GM12878 (cell line): ENCODE measurements around the gene PPP1R12B.
"Not testable (repeated sequence)": the region's sequence is repeated elsewhere in the genome, so short reads cannot be mapped to it uniquely, and the experiment has no call there.

Experiments
- BACH1 ChIP-seq: fragments of 450-650 bp; IDR thresholded peaks from 2 replicates; pipeline ENCODE4 v1.6.1; 2017; ENCODE audit warnings: mild to moderate bottlenecking, borderline replicate concordance
- BHLHE40 ChIP-seq, 2 experiments: fragments of 450-650 bp in 1 of 2; IDR thresholded peaks; 2 replicates each; pipeline ENCODE4 v1.6.1; 2011 to 2017; ENCODE audit warnings: low read depth in 2 of 2, borderline replicate concordance in 1 of 2, improper control_type of control experiment in 1 of 2, low read length in 1 of 2, mild to moderate bottlenecking in 1 of 2
- BMI1 ChIP-seq: fragments of 450-650 bp; IDR thresholded peaks from 2 replicates; pipeline ENCODE4 v1.6.1; 2016; ENCODE audit warnings: mild to moderate bottlenecking, moderate library complexity, borderline replicate concordance
- CBX5 ChIP-seq: sonication (generic); IDR thresholded peaks from 2 replicates; pipeline ENCODE4 v1.6.1; 2016; ENCODE audit warnings: low read depth, moderate library complexity, mild to moderate bottlenecking, inconsistent platforms
- CHD1 ChIP-seq: IDR thresholded peaks from 2 replicates; pipeline ENCODE4 v1.6.1; 2012; ENCODE audit warnings: low read depth, low read length, improper control_type of control experiment
- EGR1 ChIP-seq, 2 experiments: IDR thresholded peaks; 1 replicate in 1 of 2; 2 replicates in 1 of 2; pipeline ENCODE4 v1.6.1; 2011 to 2012; ENCODE audit warnings: low read depth in 2 of 2, low read length in 2 of 2, borderline replicate concordance in 1 of 2, mild to moderate bottlenecking in 1 of 2, moderate library complexity in 1 of 2
- EZH2 ChIP-seq: IDR thresholded peaks from 2 replicates; pipeline ENCODE4 v1.6.1; 2012; ENCODE audit warnings: low read depth, mild to moderate bottlenecking, control low read depth, inconsistent platforms, low read length, borderline replicate concordance; ENCODE audit not compliant: control insufficient read depth
- GATAD2B ChIP-seq: fragments of 450-650 bp; conservative IDR thresholded peaks from 2 replicates; pipeline ENCODE4 v1.6.1; 2017; ENCODE audit warnings: low read depth, mild to moderate bottlenecking, moderate library complexity
- HCFC1 ChIP-seq: fragments of 150-350 bp; IDR thresholded peaks from 2 replicates; pipeline ENCODE4 v1.6.1; 2014; ENCODE audit warnings: low read length
- MTA3 ChIP-seq: IDR thresholded peaks from 2 replicates; pipeline ENCODE4 v1.6.1; 2012; ENCODE audit warnings: low read length, inconsistent platforms, borderline replicate concordance
- POLR2A ChIP-seq: IDR thresholded peaks from 2 replicates; pipeline ENCODE4 v1.6.1; 2011; ENCODE audit warnings: low read depth, mild to moderate bottlenecking, low read length
- SIN3A ChIP-seq: IDR thresholded peaks from 2 replicates; pipeline ENCODE4 v1.6.1; 2012; ENCODE audit warnings: low read depth, low read length, improper control_type of control experiment
- SUZ12 ChIP-seq: fragments of 200-600 bp; sonication (generic); IDR thresholded peaks from one replicate; pipeline ENCODE4 v1.6.1; 2018; ENCODE audit warnings: antibody characterized with exemption, mild to moderate bottlenecking; ENCODE audit not compliant: unreplicated experiment
- TF ChIP-seq, protein P1 (sequence below), 3 experiments: IDR thresholded peaks in 2 of 3; conservative IDR thresholded peaks in 1 of 3; 2 replicates each; pipeline ENCODE4 v1.5.1; 2011; ENCODE audit warnings: low read depth in 3 of 3, low read length in 3 of 3, mild to moderate bottlenecking in 3 of 3, control low read depth in 2 of 3, moderate library complexity in 2 of 3, inconsistent platforms in 1 of 3, mixed read lengths in 1 of 3; ENCODE audit not compliant: control insufficient read depth in 2 of 3, insufficient read depth in 1 of 3; ENCODE audit errors: extremely low read depth in 1 of 3

DNA sequence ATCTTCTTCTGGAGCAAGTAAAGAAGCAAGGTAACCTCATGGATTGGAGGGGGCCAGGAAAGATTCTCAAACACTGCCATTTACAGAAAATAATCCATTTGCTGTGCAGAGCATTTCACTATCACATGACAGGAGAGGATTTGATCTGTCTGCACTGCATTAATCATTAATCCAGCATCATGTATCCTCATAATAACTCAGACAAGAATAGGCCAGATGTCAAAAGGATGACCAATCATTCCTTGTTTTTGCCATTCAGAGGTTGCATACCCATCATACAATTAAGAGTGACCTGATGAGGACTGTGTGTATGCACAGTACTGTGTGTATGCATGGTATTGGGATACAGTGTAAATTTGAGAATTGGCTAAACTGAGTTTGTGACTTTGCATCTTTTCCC is 74.2 kb downstream of the PPP1R12B start:
- not testable (repeated sequence) for TF ChIP-seq BACH1; MTA3; EGR1 (IDR thresholded peaks at IDR 0.05; ENCODE audit: borderline replicate concordance in 1 of 2, low read depth in 2 of 2, low read length in 2 of 2); GATAD2B; EZH2; SUZ12; POLR2A; SIN3A; BHLHE40 (IDR thresholded peaks at IDR 0.05; ENCODE audit: borderline replicate concordance in 1 of 2, low read depth in 2 of 2, low read length in 1 of 2); CBX5; HCFC1; CHD1; BMI1
- TF ChIP-seq, protein P1, sequence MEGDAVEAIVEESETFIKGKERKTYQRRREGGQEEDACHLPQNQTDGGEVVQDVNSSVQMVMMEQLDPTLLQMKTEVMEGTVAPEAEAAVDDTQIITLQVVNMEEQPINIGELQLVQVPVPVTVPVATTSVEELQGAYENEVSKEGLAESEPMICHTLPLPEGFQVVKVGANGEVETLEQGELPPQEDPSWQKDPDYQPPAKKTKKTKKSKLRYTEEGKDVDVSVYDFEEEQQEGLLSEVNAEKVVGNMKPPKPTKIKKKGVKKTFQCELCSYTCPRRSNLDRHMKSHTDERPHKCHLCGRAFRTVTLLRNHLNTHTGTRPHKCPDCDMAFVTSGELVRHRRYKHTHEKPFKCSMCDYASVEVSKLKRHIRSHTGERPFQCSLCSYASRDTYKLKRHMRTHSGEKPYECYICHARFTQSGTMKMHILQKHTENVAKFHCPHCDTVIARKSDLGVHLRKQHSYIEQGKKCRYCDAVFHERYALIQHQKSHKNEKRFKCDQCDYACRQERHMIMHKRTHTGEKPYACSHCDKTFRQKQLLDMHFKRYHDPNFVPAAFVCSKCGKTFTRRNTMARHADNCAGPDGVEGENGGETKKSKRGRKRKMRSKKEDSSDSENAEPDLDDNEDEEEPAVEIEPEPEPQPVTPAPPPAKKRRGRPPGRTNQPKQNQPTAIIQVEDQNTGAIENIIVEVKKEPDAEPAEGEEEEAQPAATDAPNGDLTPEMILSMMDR (IDR thresholded peaks at IDR 0.05 in 2 of 3, conservative IDR thresholded peaks at IDR 0.05 in 1 of 3; ENCODE audit: control insufficient read depth in 2 of 3, extremely low read depth in 1 of 3, insufficient read depth in 1 of 3, low read depth in 3 of 3, low read length in 3 of 3): not testable (repeated sequence)
